Measurements from ENCODE around the gene LFNG.

The LFNG gene

DNA sequence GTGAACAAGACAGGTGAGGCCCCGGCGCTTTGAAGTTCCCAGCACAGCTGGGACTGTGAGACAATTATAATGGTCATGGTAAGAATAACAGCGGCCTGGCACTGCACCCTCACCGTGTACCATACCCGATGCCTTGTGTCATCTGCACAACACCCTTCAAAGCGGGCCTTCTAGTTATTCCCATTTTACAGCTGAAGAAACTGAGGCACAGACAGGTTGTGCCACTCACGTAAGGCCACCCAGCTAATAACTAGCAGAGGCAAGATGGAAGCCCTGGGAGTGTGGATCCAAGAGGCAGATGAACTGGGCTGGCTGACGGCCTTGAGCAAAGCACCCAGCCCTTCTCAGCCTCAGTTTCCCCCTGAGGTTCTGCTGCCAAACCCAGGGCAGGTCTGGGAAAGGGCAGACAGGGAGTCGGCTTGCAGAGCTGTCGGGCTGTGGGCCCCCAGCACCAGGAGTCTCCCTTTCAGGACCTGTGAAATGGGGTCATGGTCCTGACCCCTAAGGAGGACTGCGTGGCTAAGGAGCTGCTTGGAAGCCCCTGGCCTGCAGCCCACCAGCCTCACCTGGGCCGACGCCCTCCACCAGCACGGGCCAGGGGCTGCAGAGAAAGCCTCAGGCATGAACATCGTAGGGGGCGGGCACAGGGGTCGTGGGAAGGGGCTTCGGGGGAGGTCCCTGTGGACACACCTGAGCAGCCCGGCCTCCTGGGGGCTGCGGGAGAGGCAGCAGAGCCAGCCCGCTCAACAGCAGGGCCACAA lies 15.3 kb upstream of the LFNG start:
- TF ChIP-seq, protein P1, sequence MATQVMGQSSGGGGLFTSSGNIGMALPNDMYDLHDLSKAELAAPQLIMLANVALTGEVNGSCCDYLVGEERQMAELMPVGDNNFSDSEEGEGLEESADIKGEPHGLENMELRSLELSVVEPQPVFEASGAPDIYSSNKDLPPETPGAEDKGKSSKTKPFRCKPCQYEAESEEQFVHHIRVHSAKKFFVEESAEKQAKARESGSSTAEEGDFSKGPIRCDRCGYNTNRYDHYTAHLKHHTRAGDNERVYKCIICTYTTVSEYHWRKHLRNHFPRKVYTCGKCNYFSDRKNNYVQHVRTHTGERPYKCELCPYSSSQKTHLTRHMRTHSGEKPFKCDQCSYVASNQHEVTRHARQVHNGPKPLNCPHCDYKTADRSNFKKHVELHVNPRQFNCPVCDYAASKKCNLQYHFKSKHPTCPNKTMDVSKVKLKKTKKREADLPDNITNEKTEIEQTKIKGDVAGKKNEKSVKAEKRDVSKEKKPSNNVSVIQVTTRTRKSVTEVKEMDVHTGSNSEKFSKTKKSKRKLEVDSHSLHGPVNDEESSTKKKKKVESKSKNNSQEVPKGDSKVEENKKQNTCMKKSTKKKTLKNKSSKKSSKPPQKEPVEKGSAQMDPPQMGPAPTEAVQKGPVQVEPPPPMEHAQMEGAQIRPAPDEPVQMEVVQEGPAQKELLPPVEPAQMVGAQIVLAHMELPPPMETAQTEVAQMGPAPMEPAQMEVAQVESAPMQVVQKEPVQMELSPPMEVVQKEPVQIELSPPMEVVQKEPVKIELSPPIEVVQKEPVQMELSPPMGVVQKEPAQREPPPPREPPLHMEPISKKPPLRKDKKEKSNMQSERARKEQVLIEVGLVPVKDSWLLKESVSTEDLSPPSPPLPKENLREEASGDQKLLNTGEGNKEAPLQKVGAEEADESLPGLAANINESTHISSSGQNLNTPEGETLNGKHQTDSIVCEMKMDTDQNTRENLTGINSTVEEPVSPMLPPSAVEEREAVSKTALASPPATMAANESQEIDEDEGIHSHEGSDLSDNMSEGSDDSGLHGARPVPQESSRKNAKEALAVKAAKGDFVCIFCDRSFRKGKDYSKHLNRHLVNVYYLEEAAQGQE (IDR thresholded peaks at IDR 0.05; ENCODE audit: insufficient read depth in 1 of 2, low read depth in 2 of 2, low read length in 2 of 2) = no peak
- TF ChIP-seq POLR2AphosphoS5 (IDR thresholded peaks at IDR 0.05; ENCODE audit: low read depth, low read length) = no peak
- no peak for TF ChIP-seq FOXP2 (optimal IDR thresholded peaks at IDR 0.05; ENCODE audit: borderline replicate concordance, extremely low read depth, extremely low read length, insufficient read depth)
- TF ChIP-seq SIN3A (IDR thresholded peaks at IDR 0.05; ENCODE audit: borderline replicate concordance, insufficient read depth, low read length) = no peak

DNA sequence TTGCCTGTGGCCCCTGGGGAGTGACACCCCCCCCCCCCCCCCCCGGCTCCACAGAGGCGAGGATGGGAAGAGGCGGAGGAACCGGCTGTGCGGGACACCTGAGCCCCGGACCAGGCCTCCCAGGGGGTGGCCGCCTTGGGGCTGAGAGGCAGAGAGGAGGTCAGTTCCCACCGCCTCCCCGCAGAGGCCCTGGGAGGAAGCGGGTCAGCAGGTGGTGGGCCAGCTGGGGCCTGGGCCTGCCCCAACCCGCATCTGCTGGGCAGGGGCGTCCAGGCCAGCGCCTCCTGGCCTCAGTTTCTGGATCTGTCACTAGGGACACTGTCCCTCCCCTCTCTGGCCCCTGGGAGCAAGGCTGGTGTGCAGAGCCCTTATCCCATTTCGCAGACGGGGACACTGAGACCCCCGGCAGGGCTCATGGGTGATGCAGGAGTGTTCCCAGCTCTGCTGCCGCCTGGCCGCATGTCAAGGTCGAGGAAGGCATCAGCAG lies 14.6 kb upstream of the LFNG start:
- TF ChIP-seq, protein P1 (IDR thresholded peaks at IDR 0.05; ENCODE audit: insufficient read depth in 1 of 2, low read depth in 2 of 2, low read length in 2 of 2) = no peak
- TF ChIP-seq POLR2AphosphoS5 (IDR thresholded peaks at IDR 0.05; ENCODE audit: low read depth, low read length) = no peak
- no peak for TF ChIP-seq FOXP2 (optimal IDR thresholded peaks at IDR 0.05; ENCODE audit: borderline replicate concordance, extremely low read depth, extremely low read length, insufficient read depth)
- TF ChIP-seq SIN3A (IDR thresholded peaks at IDR 0.05; ENCODE audit: borderline replicate concordance, insufficient read depth, low read length) = no peak
- TF ChIP-seq TAF1 (IDR thresholded peaks at IDR 0.05; ENCODE audit: borderline replicate concordance, insufficient read depth, low read length) = no peak

GRCh38 chr7:2505401-2505800 lies 14.2 kb upstream of the LFNG start:
- TF ChIP-seq, protein P1 (IDR thresholded peaks at IDR 0.05; ENCODE audit: insufficient read depth in 1 of 2, low read depth in 2 of 2, low read length in 2 of 2) = no peak
- TF ChIP-seq SIN3A (IDR thresholded peaks at IDR 0.05; ENCODE audit: borderline replicate concordance, insufficient read depth, low read length) (no peak), FOXP2 (optimal IDR thresholded peaks at IDR 0.05; ENCODE audit: borderline replicate concordance, extremely low read depth, extremely low read length, insufficient read depth) (no peak), TAF1 (IDR thresholded peaks at IDR 0.05; ENCODE audit: borderline replicate concordance, insufficient read depth, low read length) (no peak), POLR2AphosphoS5 (IDR thresholded peaks at IDR 0.05; ENCODE audit: low read depth, low read length) (no peak)

DNA sequence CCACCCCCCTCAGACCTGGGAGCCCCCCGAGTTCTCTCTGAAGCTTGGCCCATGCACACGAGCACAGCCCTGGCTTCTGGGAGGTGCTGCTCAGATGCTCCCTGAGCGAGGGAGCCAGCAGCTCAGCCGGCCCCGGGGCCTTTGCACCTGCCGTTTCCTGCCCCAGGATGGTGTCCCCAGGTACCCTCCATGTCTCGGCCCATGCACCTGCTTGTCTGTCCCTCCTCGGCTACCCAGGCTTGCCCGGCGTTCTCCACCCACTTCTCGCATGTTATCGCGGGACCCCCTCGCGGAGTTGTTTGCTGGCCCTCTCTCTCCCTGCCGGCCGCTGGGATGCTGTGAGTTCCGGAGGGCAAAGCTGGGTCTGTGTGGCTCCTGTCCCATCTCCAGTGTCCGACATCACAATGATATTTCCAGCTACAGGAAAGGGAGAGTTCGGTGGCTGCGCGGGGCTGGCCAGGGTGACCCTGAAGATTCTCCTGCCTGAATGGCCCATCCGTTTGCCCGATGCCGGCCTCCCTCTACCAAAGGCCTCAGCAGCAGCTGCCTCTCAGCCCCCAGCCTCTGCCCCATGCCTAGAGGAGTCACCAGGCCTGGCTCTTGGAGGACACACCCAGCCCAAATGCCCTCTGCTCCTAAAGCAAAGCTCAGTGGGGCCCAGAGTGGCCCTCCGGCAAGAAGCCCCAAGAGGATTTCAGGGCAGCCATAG lies 12.2 kb upstream of the LFNG start:
- no peak for TF ChIP-seq POLR2AphosphoS5 (IDR thresholded peaks at IDR 0.05; ENCODE audit: low read depth, low read length)

GRCh38 chr7:2507917-2508306 lies 11.7 kb upstream of the LFNG start:
- TF ChIP-seq TAF1 (IDR thresholded peaks at IDR 0.05; ENCODE audit: borderline replicate concordance, insufficient read depth, low read length) (no peak), SIN3A (IDR thresholded peaks at IDR 0.05; ENCODE audit: borderline replicate concordance, insufficient read depth, low read length) (no peak), POLR2AphosphoS5 (IDR thresholded peaks at IDR 0.05; ENCODE audit: low read depth, low read length) (no peak), FOXP2 (optimal IDR thresholded peaks at IDR 0.05; ENCODE audit: borderline replicate concordance, extremely low read depth, extremely low read length, insufficient read depth) (no peak)
- TF ChIP-seq, protein P1 (IDR thresholded peaks at IDR 0.05; ENCODE audit: insufficient read depth in 1 of 2, low read depth in 2 of 2, low read length in 2 of 2) = no peak
